Measurements from ENCODE around the gene RNU6-1.
A peak's percentile ranks its signal among the peaks of the same experiment; 100 is the strongest.

Gene RNU6-1

DNA sequence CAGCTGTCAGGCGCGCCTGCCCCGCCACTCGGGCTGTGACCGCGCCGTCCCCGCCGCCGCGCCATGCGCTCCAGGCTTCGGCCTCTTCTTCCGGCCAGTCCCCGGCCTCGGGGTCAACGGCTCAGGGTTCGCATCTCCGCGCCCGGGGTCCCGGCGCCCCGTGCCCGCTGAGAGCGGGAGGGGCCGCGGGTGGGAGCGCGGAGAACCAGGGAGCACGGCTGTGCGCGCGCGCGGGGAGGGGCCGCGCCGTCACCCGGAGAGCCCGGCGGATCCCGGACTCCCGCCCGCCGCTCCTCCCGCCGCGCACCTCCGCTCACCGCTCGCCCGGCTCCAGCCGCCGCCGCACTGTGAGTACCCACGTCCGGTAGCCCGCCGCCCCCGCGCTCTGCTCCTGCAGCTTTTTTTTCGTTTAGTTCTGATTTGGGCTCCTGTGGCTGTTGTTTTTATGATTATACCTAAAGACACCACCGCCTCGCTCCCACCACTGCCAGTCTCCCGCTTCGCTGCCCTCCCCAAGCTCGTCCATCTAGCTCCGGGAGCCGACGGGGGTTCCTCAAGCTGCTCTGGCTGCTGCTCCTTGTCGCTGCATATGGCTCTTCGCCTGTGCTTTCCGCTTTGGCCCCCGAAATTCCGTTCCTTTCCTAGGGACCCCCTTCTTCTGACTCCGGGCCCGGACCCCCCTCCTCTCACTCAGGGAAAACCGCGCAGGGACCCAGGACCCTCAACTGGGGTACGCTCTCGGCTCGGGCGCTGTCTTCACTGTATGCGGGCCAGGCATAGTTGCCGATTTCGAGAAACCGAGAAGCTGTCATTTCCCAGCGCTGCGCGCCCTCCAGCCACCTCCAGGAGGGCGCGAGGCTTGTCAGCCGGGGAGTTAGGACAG lies 16.3 kb downstream of the RNU6-1 start (continued):
- no peak for TF ChIP-seq ZNF214 (tag by site-specific recombination; IDR thresholded peaks at IDR 0.05; ENCODE audit: borderline replicate concordance)
- TF ChIP-seq TCF7L2 (IDR thresholded peaks at IDR 0.05; ENCODE audit: borderline replicate concordance, low read depth, low read length): no peak
- TF ChIP-seq ZNF514 (tag by site-specific recombination; IDR thresholded peaks at IDR 0.05): no peak
- TF ChIP-seq ZNF175 (tag by site-specific recombination; IDR thresholded peaks at IDR 0.05): no peak
- no peak for TF ChIP-seq ZNF292 (tag by site-specific recombination; IDR thresholded peaks at IDR 0.05; ENCODE audit: borderline replicate concordance, low read depth)
- no peak for TF ChIP-seq GLI2 (tag by site-specific recombination; IDR thresholded peaks at IDR 0.05; ENCODE audit: borderline replicate concordance, low read depth)
- no peak for TF ChIP-seq ZNF174 (tag by site-specific recombination; IDR thresholded peaks at IDR 0.05)
- TF ChIP-seq, protein P1, sequence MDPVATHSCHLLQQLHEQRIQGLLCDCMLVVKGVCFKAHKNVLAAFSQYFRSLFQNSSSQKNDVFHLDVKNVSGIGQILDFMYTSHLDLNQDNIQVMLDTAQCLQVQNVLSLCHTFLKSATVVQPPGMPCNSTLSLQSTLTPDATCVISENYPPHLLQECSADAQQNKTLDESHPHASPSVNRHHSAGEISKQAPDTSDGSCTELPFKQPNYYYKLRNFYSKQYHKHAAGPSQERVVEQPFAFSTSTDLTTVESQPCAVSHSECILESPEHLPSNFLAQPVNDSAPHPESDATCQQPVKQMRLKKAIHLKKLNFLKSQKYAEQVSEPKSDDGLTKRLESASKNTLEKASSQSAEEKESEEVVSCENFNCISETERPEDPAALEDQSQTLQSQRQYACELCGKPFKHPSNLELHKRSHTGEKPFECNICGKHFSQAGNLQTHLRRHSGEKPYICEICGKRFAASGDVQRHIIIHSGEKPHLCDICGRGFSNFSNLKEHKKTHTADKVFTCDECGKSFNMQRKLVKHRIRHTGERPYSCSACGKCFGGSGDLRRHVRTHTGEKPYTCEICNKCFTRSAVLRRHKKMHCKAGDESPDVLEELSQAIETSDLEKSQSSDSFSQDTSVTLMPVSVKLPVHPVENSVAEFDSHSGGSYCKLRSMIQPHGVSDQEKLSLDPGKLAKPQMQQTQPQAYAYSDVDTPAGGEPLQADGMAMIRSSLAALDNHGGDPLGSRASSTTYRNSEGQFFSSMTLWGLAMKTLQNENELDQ (tag by site-specific recombination; IDR thresholded peaks at IDR 0.05; ENCODE audit: low read depth): no peak
- TF ChIP-seq, protein P2, sequence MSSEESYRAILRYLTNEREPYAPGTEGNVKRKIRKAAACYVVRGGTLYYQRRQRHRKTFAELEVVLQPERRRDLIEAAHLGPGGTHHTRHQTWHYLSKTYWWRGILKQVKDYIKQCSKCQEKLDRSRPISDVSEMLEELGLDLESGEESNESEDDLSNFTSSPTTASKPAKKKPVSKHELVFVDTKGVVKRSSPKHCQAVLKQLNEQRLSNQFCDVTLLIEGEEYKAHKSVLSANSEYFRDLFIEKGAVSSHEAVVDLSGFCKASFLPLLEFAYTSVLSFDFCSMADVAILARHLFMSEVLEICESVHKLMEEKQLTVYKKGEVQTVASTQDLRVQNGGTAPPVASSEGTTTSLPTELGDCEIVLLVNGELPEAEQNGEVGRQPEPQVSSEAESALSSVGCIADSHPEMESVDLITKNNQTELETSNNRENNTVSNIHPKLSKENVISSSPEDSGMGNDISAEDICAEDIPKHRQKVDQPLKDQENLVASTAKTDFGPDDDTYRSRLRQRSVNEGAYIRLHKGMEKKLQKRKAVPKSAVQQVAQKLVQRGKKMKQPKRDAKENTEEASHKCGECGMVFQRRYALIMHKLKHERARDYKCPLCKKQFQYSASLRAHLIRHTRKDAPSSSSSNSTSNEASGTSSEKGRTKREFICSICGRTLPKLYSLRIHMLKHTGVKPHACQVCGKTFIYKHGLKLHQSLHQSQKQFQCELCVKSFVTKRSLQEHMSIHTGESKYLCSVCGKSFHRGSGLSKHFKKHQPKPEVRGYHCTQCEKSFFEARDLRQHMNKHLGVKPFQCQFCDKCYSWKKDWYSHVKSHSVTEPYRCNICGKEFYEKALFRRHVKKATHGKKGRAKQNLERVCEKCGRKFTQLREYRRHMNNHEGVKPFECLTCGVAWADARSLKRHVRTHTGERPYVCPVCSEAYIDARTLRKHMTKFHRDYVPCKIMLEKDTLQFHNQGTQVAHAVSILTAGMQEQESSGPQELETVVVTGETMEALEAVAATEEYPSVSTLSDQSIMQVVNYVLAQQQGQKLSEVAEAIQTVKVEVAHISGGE (tag by site-specific recombination; conservative IDR thresholded peaks at IDR 0.05; ENCODE audit: low read depth): no peak
- TF ChIP-seq ZNF785 (tag by site-specific recombination; IDR thresholded peaks at IDR 0.05): no peak
- TF ChIP-seq KLF8 (tag by site-specific recombination; IDR thresholded peaks at IDR 0.05): no peak
- TF ChIP-seq, protein P3, sequence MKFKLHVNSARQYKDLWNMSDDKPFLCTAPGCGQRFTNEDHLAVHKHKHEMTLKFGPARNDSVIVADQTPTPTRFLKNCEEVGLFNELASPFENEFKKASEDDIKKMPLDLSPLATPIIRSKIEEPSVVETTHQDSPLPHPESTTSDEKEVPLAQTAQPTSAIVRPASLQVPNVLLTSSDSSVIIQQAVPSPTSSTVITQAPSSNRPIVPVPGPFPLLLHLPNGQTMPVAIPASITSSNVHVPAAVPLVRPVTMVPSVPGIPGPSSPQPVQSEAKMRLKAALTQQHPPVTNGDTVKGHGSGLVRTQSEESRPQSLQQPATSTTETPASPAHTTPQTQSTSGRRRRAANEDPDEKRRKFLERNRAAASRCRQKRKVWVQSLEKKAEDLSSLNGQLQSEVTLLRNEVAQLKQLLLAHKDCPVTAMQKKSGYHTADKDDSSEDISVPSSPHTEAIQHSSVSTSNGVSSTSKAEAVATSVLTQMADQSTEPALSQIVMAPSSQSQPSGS (tag by site-specific recombination; IDR thresholded peaks at IDR 0.05; ENCODE audit: low read depth): no peak
- no peak for TF ChIP-seq ZSCAN16 (tag by site-specific recombination; IDR thresholded peaks at IDR 0.05)
- TF ChIP-seq, protein P4, sequence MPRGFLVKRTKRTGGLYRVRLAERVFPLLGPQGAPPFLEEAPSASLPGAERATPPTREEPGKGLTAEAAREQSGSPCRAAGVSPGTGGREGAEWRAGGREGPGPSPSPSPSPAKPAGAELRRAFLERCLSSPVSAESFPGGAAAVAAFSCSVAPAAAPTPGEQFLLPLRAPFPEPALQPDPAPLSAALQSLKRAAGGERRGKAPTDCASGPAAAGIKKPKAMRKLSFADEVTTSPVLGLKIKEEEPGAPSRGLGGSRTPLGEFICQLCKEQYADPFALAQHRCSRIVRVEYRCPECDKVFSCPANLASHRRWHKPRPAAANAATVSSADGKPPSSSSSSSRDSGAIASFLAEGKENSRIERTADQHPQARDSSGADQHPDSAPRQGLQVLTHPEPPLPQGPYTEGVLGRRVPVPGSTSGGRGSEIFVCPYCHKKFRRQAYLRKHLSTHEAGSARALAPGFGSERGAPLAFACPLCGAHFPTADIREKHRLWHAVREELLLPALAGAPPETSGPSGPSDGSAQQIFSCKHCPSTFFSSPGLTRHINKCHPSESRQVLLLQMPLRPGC (tag by site-specific recombination; IDR thresholded peaks at IDR 0.05): no peak
- TF ChIP-seq, protein P5, sequence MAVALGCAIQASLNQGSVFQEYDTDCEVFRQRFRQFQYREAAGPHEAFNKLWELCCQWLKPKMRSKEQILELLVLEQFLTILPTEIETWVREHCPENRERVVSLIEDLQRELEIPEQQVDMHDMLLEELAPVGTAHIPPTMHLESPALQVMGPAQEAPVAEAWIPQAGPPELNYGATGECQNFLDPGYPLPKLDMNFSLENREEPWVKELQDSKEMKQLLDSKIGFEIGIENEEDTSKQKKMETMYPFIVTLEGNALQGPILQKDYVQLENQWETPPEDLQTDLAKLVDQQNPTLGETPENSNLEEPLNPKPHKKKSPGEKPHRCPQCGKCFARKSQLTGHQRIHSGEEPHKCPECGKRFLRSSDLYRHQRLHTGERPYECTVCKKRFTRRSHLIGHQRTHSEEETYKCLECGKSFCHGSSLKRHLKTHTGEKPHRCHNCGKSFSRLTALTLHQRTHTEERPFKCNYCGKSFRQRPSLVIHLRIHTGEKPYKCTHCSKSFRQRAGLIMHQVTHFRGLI (tag by site-specific recombination; IDR thresholded peaks at IDR 0.05): no peak
- TF ChIP-seq ZNF221 (tag by site-specific recombination; IDR thresholded peaks at IDR 0.05; ENCODE audit: borderline replicate concordance): no peak
- no peak for TF ChIP-seq ZNF837 (tag by site-specific recombination; IDR thresholded peaks at IDR 0.05)
- no peak for TF ChIP-seq ZNF266 (tag by site-specific recombination; IDR thresholded peaks at IDR 0.05; ENCODE audit: low read depth)
- no peak for TF ChIP-seq MEIS1 (CRISPR knock-in tag; IDR thresholded peaks at IDR 0.05; ENCODE audit: borderline replicate concordance)
- TF ChIP-seq, protein P6, sequence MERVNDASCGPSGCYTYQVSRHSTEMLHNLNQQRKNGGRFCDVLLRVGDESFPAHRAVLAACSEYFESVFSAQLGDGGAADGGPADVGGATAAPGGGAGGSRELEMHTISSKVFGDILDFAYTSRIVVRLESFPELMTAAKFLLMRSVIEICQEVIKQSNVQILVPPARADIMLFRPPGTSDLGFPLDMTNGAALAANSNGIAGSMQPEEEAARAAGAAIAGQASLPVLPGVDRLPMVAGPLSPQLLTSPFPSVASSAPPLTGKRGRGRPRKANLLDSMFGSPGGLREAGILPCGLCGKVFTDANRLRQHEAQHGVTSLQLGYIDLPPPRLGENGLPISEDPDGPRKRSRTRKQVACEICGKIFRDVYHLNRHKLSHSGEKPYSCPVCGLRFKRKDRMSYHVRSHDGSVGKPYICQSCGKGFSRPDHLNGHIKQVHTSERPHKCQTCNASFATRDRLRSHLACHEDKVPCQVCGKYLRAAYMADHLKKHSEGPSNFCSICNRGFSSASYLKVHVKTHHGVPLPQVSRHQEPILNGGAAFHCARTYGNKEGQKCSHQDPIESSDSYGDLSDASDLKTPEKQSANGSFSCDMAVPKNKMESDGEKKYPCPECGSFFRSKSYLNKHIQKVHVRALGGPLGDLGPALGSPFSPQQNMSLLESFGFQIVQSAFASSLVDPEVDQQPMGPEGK (tag by site-specific recombination; IDR thresholded peaks at IDR 0.05): peak; percentile 66
- TF ChIP-seq, protein P7, sequence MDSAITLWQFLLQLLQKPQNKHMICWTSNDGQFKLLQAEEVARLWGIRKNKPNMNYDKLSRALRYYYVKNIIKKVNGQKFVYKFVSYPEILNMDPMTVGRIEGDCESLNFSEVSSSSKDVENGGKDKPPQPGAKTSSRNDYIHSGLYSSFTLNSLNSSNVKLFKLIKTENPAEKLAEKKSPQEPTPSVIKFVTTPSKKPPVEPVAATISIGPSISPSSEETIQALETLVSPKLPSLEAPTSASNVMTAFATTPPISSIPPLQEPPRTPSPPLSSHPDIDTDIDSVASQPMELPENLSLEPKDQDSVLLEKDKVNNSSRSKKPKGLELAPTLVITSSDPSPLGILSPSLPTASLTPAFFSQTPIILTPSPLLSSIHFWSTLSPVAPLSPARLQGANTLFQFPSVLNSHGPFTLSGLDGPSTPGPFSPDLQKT (IDR thresholded peaks at IDR 0.05; ENCODE audit: borderline replicate concordance, low read depth, low read length): no peak
- TF ChIP-seq, protein P8, sequence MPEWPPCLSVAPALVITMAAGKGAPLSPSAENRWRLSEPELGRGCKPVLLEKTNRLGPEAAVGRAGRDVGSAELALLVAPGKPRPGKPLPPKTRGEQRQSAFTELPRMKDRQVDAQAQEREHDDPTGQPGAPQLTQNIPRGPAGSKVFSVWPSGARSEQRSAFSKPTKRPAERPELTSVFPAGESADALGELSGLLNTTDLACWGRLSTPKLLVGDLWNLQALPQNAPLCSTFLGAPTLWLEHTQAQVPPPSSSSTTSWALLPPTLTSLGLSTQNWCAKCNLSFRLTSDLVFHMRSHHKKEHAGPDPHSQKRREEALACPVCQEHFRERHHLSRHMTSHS (tag by site-specific recombination; IDR thresholded peaks at IDR 0.05): no peak
- TF ChIP-seq ZNF19 (tag by site-specific recombination; IDR thresholded peaks at IDR 0.05; ENCODE audit: low read depth): no peak

All from HEK293 (cell line).